Measurements from ENCODE around the gene MAP3K3. TPM values are rescaled to one million over a fixed set of nuclear protein-coding genes. Genes with fewer than 3 reads are reported as not detected.

Gene MAP3K3
- total and polyA plus RNA-seq, 9 of the 15 experiments (the other 6 are each of a cell fraction or from before 2014, with no cell fraction given), result 0.69 to 16.5 (median 12.1) TPM

DNA sequence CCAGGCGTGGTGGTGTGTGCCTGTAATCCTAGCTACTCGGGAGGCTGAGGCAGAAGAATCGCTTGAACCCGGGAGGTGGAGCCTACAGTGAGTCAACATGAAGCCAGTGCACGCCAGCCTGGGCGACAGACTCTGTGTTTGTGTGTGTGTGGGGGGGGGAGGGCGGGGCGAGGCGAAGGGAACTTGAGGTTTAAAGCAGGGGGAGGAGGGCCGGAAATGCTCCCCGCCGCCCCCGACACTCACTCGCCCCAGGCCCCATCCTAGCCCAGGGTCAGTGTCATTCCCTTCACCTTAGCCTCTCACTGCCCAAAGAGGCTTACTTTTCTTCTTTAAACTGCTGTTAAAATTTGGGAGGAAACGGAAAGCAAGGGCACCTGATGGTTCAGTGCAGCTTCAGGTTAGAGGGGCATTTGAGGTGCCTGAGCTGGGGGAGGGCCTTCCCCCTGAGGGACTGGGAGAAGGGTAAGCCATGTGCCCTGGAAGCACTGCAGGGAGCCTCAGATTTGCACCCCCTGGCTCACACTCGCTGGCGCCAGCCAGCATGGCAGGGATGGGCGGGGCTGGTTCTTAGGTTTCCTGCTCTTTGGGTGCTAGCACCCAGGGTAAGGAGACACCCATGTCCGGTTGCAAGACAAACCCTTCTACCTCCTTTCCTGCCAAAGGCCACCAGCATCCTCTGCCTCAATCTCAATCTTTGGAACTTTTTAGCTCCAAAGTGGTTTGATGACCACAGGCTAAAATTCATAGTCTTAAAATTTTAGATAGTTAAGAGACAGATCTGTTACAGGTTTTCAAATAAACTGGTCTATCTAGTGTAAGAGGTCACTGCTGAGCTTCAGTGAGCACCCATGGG is 79.9 kb downstream of the MAP3K3 start:
- DNase-seq (ENCODE audit: extremely low read depth in 1 of 4, low spot score in 3 of 4) (peak; percentile 25 to 41 (median 33)), ATAC-seq (no peak), FAIRE-seq (no peak)
- intact Hi-C loops (cut with micrococcal nuclease) (no loop called here), in situ Hi-C loops (cut with MboI) (no loop called here)
- Histone ChIP-seq H2AFZ (ENCODE audit: low read depth, low read length) (no peak overlapping the region), H3K4me3 (no peak overlapping the region), H3K9me3 (replicated peaks; ENCODE audit: control insufficient read depth, insufficient read depth, low read depth, low read length) (no peaks in the 10 kb centered on the region), H3K79me2 (ENCODE audit: control insufficient read depth, insufficient read depth, low read length) (no peaks in the 10 kb centered on the region), H3K4me2 (ENCODE audit: insufficient read depth, low read length) (no peak overlapping the region), H4K20me1 (replicated peaks; ENCODE audit: control insufficient read depth, insufficient read depth, low read length) (no peaks in the 10 kb centered on the region), H3K9ac (ENCODE audit: insufficient read depth in 1 of 2, low read depth in 2 of 2, low read length in 2 of 2) (no peak overlapping the region; a peak in 1 of 4 replicates), H3K4me1 (replicated peaks in 1 of 2; ENCODE audit: control insufficient read depth in 2 of 2, insufficient read depth in 2 of 2, low read length in 2 of 2) (peaks cover 0 to 44% of the 10 kb centered on the region in 2 experiments; a peak in 2 of 5 replicates), H3K9me1 (ENCODE audit: control insufficient read depth, insufficient read depth, low read length) (no peaks in the 10 kb centered on the region), H3K36me3 (ENCODE audit: control insufficient read depth, insufficient read depth, low read length) (peaks cover 8% of the 10 kb centered on the region; the same call in 1 of the 3 replicates), H3K27me3 (ENCODE audit: control insufficient read depth in 2 of 2, insufficient read depth in 2 of 2, low read length in 2 of 2) (no peaks in the 10 kb centered on the region), H3K27ac (ENCODE audit: extremely low read depth, low read depth, low read length) (no peak overlapping the region)
- no peak for TF ChIP-seq ZNF57 (CRISPR knock-in tag; IDR thresholded peaks at IDR 0.05)
- TF ChIP-seq NUFIP1 (IDR thresholded peaks at IDR 0.05; ENCODE audit: partially characterized antibody), result no peak
- TF ChIP-seq, protein P1, sequence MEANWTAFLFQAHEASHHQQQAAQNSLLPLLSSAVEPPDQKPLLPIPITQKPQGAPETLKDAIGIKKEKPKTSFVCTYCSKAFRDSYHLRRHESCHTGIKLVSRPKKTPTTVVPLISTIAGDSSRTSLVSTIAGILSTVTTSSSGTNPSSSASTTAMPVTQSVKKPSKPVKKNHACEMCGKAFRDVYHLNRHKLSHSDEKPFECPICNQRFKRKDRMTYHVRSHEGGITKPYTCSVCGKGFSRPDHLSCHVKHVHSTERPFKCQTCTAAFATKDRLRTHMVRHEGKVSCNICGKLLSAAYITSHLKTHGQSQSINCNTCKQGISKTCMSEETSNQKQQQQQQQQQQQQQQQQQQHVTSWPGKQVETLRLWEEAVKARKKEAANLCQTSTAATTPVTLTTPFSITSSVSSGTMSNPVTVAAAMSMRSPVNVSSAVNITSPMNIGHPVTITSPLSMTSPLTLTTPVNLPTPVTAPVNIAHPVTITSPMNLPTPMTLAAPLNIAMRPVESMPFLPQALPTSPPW (CRISPR knock-in tag; IDR thresholded peaks at IDR 0.05), result 0 out of 2 replicates have a peak, but pooled peaks have one; percentile 25
- TF ChIP-seq KLF10 (CRISPR knock-in tag; IDR thresholded peaks at IDR 0.05), result no peak
- TF ChIP-seq, protein P2, sequence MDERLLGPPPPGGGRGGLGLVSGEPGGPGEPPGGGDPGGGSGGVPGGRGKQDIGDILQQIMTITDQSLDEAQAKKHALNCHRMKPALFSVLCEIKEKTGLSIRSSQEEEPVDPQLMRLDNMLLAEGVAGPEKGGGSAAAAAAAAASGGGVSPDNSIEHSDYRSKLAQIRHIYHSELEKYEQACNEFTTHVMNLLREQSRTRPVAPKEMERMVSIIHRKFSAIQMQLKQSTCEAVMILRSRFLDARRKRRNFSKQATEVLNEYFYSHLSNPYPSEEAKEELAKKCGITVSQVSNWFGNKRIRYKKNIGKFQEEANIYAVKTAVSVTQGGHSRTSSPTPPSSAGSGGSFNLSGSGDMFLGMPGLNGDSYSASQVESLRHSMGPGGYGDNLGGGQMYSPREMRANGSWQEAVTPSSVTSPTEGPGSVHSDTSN (CRISPR knock-in tag; IDR thresholded peaks at IDR 0.05; ENCODE audit: low read depth), result no peak
- TF ChIP-seq, protein P2 (tag; conservative IDR thresholded peaks at IDR 0.05; ENCODE audit: low read depth), result no peak
- POLR2A ChIA-PET, result interaction anchor here (0.6 to 1.6 kb wide), 4 partner anchors 8 to 26 kb away, joined by 3 to 7 read pairs (median 4); no protein-coding TSS in a partner anchor
- CTCF ChIA-PET (ENCODE audit: low intra/inter-chr PET ratio), result no interaction called here
- no TSS peak for BruUV-seq (replicated peaks)
- WGBS (ENCODE audit: insufficient coverage, low coverage, missing lambda C conversion rate), result 82% methylated on average over 10 of the region's 19 CpGs
